ENCODE results near the gene SGPL1. TPM values are rescaled to one million over a fixed set of nuclear protein-coding genes. Genes with fewer than 3 reads are reported as not detected.

The SGPL1 gene
- total and polyA plus RNA-seq, 2 of the 8 experiments (the other 6 are each of a cell fraction or from before 2014, with no cell fraction given), result 20.5 to 51.6 TPM

GRCh38 chr10:70887804-70888800, 72.4 kb downstream of the SGPL1 start, which contains the start of gene PCBD1 (continued):
- TF ChIP-seq FOSL1 (IDR thresholded peaks at IDR 0.05; ENCODE audit: insufficient read depth, low read depth, low read length) (no peak), JUND (IDR thresholded peaks at IDR 0.05; ENCODE audit: low read length) (no peak), SIX5 (IDR thresholded peaks at IDR 0.05; ENCODE audit: low read depth, low read length) (no peak), CTBP2 (IDR thresholded peaks at IDR 0.05; ENCODE audit: borderline replicate concordance, insufficient read depth, insufficient read length, low read length) (no peak), CTCF (IDR thresholded peaks at IDR 0.05; ENCODE audit: control extremely low read depth in 1 of 3, insufficient read depth in 1 of 3, low read depth in 1 of 3, low read length in 3 of 3) (no peak)
